Measurements from ENCODE around the gene TRABD.

TRABD gene

GRCh38 chr22:50153056-50153755, 32.5 kb upstream of the TRABD start:
- DNase-seq = no peak

GRCh38 chr22:50153756-50154140, 32.0 kb upstream of the TRABD start:
- DNase-seq = no peak

- DNase-seq = no peak
These were observed 27.9 kb upstream of the TRABD start for GRCh38 chr22:50157709-50158375.

- DNase-seq = no peak
These were observed 24.8 kb upstream of the TRABD start for GRCh38 chr22:50160947-50161346.

GRCh38 chr22:50161508-50162390, 24.0 kb upstream of the TRABD start:
- DNase-seq = no peak

- DNase-seq = no peak
These were observed 23.2 kb upstream of the TRABD start for GRCh38 chr22:50162391-50162956.

- no peak for DNase-seq
These were observed 20.1 kb upstream of the TRABD start for GRCh38 chr22:50165436-50166123.

GRCh38 chr22:50167689-50168489, 17.8 kb upstream of the TRABD start:
- no peak for DNase-seq

GRCh38 chr22:50168490-50169180, 17.1 kb upstream of the TRABD start:
- DNase-seq = peak; percentile 35

GRCh38 chr22:50169181-50169759, 16.4 kb upstream of the TRABD start:
- DNase-seq = no peak

- peak; percentile 60 for DNase-seq
These were observed 15.9 kb upstream of the TRABD start for GRCh38 chr22:50169774-50170341.

GRCh38 chr22:50170453-50171318, 15.0 kb upstream of the TRABD start, which contains the start of gene PANX2:
Gene PANX2 (plus strand): TSS chr22:50170731. CDS start chr22:50170731, 0 bp downstream.
- DNase-seq = no peak

- DNase-seq = no peak
These were observed 14.3 kb upstream of the TRABD start for GRCh38 chr22:50171319-50171964.

- DNase-seq = no peak
These were observed 13.7 kb upstream of the TRABD start for GRCh38 chr22:50171965-50172421.

GRCh38 chr22:50173311-50173982, 12.3 kb upstream of the TRABD start:
- DNase-seq = peak; percentile 62

GRCh38 chr22:50173983-50174355, 11.7 kb upstream of the TRABD start:
- no peak for DNase-seq

GRCh38 chr22:50174382-50175190, 11.1 kb upstream of the TRABD start:
- DNase-seq = no peak

Data from hematopoietic multipotent progenitor cell treated with erythropoietin and hydrocortisone succinate and interleukin-3 and kit ligand, for 6 days (in vitro differentiated cells).